Adrenal gland (tissue), 12 donors: ENCODE results near the gene FGF14. TPM values are rescaled to one million over a fixed set of nuclear protein-coding genes. Genes with fewer than 3 reads are reported as not detected.

Experiments used
- DNase-seq, 7 donors: peaks; one replicate each; pipeline ENCODE4 v3.0.0-alpha.2; 2019 to 2020
- H3K27ac ChIP-seq, 5 donors: fragments of 200-600 bp; sonication (generic) in 4 of 5; 1 replicate in 3 of 5; 2 replicates in 2 of 5; pipeline versions ENCODE4 v1.5.1 to v1.8.0; 2016 to 2020; ENCODE audit warnings: mild to moderate bottlenecking in 1 of 5
- H3K27me3 ChIP-seq: fragments of 200-600 bp; 2 replicates; pipeline ENCODE4 v1.8.0; 2021
- H3K36me3 ChIP-seq, 2 donors: fragments of 200-600 bp; replicated peaks in 1 of 2; 1 replicate in 1 of 2; 2 replicates in 1 of 2; pipeline versions ENCODE4 v1.5.1 to v1.8.0; 2018 to 2022
- H3K4me1 ChIP-seq, 2 donors: fragments of 200-600 bp; replicated peaks in 1 of 2; 1 replicate in 1 of 2; 2 replicates in 1 of 2; pipeline versions ENCODE4 v1.5.1 to v1.8.0; 2018 to 2021
- H3K4me3 ChIP-seq, 4 donors: fragments of 200-600 bp; sonication (generic) in 3 of 4; one replicate each; pipeline ENCODE4 v1.5.1; 2016 to 2018
- H3K9me3 ChIP-seq, 3 donors: fragments of 200-600 bp; sonication (generic) in 1 of 3; replicated peaks in 1 of 3; 1 replicate in 2 of 3; 2 replicates in 1 of 3; pipeline versions ENCODE4 v1.5.1 to v1.8.0; 2016 to 2021
- CTCF ChIP-seq, 6 experiments: fragments of 450-650 bp in 4 of 6; fragments of 200-600 bp in 2 of 6; sonication (generic) in 1 of 6; IDR thresholded peaks; 1 replicate in 5 of 6; 2 replicates in 1 of 6; pipeline versions ENCODE4 v1.5.1 to v1.8.0; 2016 to 2021; ENCODE audit warnings: antibody characterized with exemption in 6 of 6, mild to moderate bottlenecking in 2 of 6, moderate library complexity in 1 of 6
- POLR2A ChIP-seq, 2 donors: fragments of 450-650 bp; IDR thresholded peaks; one replicate each; pipeline ENCODE4 v1.6.1; 2017; ENCODE audit warnings: antibody characterized with exemption in 2 of 2, mild to moderate bottlenecking in 2 of 2, moderate library complexity in 1 of 2
- WGBS, 4 donors: extraction: QIAGEN DNeasy Blood & Tissue Kit in 2 of 4; methylation state at CpG; one replicate each; pipeline versions ENCODE4 v1.1.5 to v1.1.7; 2013 to 2017; 5-methylcytosine and 5-hydroxymethylcytosine counted together
- intact Hi-C, 2 donors: fragments of 100-400 bp; cut with DNase I; formaldehyde crosslinking; loops; one replicate each; pipeline versions ENCODE4 v1.14.1 to v1.15.0; 2022 to 2023
- polyA plus RNA-seq, 3 donors: library from polyadenylated mRNA; stranded (reverse); fragments of 200-250 nt in 2 of 3; fragments of 350-450 nt in 1 of 3; fragmentation: Illumina TruSeq in 1 of 3; extraction: RNeasy Lipid Tissue Mini Kit (QIAGEN cat#74804) in 1 of 3; gene quantifications; one replicate each; pipeline ENCODE4 v1.2.3, GENCODE V29; 2013 to 2014
- total RNA-seq, 9 donors: library from RNA; depleted of rRNA in 4 of 9; stranded (reverse); fragments of >200 nt in 4 of 9; fragments of 120-200 nt in 1 of 9; fragmentation: NEBNext Ultra II Directional in 1 of 9; extraction: Animal tissue kit (Norgen Biotek cat#: 25700) in 1 of 9; gene quantifications; one replicate each; pipeline versions ENCODE4 v1.1.0 to v1.2.4, GENCODE V29; 2013 to 2023
- donor health status: healthy with polysubstance abuse.
- donor health status: Bipolar disorder and iron deficiency.
- donor health status: DM: yes; HTN: yes; CAD: no.
- donor health status: DM: no; HTN: no; CAD: no.
- donor health status: DM: no; HTN: no; CAD: no.
- donor health status: DM: yes; HTN: yes; CAD: no.

The FGF14 gene
- total and polyA plus RNA-seq, 12 donors, result 0.32 to 9.3 (median 2.8) TPM; not detected in 2

GRCh38 chr13:102040812-102041211 lies 361.0 kb downstream of the FGF14 start:
- intact Hi-C loops, result no loop called here
- Histone ChIP-seq H3K4me1 (no peaks in the 10 kb centered on the region), H3K36me3 (no peaks in the 10 kb centered on the region), H3K27ac (no peak overlapping the region), H3K9me3 (no peaks in the 10 kb centered on the region), H3K4me3 (no peak overlapping the region), H3K27me3 (no peaks in the 10 kb centered on the region)
- no peak for DNase-seq
- TF ChIP-seq CTCF (IDR thresholded peaks at IDR 0.05) (no peak), POLR2A (IDR thresholded peaks at IDR 0.05) (no peak)
- WGBS, 4 donors, result 54 to 76% (median 63%) methylated on average over 2 of the region's 2 CpGs

GRCh38 chr13:102039264-102039663 lies 362.6 kb downstream of the FGF14 start:
- TF ChIP-seq POLR2A (IDR thresholded peaks at IDR 0.05) (no peak), CTCF (IDR thresholded peaks at IDR 0.05) (no peak)
- H3K27me3 ChIP-seq, result no peaks in the 10 kb centered on the region
- H3K4me3 ChIP-seq, result no peak overlapping the region
- no peaks in the 10 kb centered on the region for H3K36me3 ChIP-seq
- WGBS, 4 donors, result 70 to 74% (median 71%) methylated on average over 7 of the region's 7 CpGs
- peak in 1 of 7 donors; percentile 57 for DNase-seq
- H3K27ac ChIP-seq, result no peak overlapping the region
- no peaks in the 10 kb centered on the region for H3K4me1 ChIP-seq
- no peaks in the 10 kb centered on the region for H3K9me3 ChIP-seq
- intact Hi-C loops, result no loop called here

- H3K4me1 ChIP-seq, result no peaks in the 10 kb centered on the region
- no peaks in the 10 kb centered on the region for H3K27me3 ChIP-seq
- TF ChIP-seq CTCF (IDR thresholded peaks at IDR 0.05) (no peak), POLR2A (IDR thresholded peaks at IDR 0.05) (no peak)
- H3K9me3 ChIP-seq, result no peaks in the 10 kb centered on the region
- DNase-seq, result no peak
- intact Hi-C loops, result no loop called here
- no peak overlapping the region for H3K27ac ChIP-seq
- WGBS, 4 donors, result 48 to 89% (median 69%) methylated on average over 1 of the region's 1 CpG
- H3K4me3 ChIP-seq, result no peak overlapping the region
- no peaks in the 10 kb centered on the region for H3K36me3 ChIP-seq
Observed at GRCh38 chr13:102038787-102039186, 363.1 kb downstream of the FGF14 start.

- intact Hi-C loops, result no loop called here
- Histone ChIP-seq H3K27me3 (no peaks in the 10 kb centered on the region), H3K36me3 (no peaks in the 10 kb centered on the region), H3K4me1 (no peaks in the 10 kb centered on the region), H3K4me3 (no peak overlapping the region), H3K9me3 (no peaks in the 10 kb centered on the region), H3K27ac (no peak overlapping the region)
- no peak for DNase-seq
- TF ChIP-seq POLR2A (IDR thresholded peaks at IDR 0.05) (no peak), CTCF (IDR thresholded peaks at IDR 0.05) (no peak)
Observed at GRCh38 chr13:102035969-102036368, 365.9 kb downstream of the FGF14 start.
